HG02938 (cell line): ENCODE data around the gene THSD7B.
"Not testable (repeated sequence)": the region's sequence is repeated elsewhere in the genome, so short reads cannot be mapped to it uniquely, and the experiment has no call there.

Experiments used
- ATAC-seq: cut with Tn5 transposase; IDR thresholded peaks from one replicate; pipeline ENCODE4 v1.9.1; 2021; ENCODE audit warnings: mild to moderate bottlenecking, moderate library complexity; ENCODE audit not compliant: unreplicated experiment

THSD7B gene

DNA sequence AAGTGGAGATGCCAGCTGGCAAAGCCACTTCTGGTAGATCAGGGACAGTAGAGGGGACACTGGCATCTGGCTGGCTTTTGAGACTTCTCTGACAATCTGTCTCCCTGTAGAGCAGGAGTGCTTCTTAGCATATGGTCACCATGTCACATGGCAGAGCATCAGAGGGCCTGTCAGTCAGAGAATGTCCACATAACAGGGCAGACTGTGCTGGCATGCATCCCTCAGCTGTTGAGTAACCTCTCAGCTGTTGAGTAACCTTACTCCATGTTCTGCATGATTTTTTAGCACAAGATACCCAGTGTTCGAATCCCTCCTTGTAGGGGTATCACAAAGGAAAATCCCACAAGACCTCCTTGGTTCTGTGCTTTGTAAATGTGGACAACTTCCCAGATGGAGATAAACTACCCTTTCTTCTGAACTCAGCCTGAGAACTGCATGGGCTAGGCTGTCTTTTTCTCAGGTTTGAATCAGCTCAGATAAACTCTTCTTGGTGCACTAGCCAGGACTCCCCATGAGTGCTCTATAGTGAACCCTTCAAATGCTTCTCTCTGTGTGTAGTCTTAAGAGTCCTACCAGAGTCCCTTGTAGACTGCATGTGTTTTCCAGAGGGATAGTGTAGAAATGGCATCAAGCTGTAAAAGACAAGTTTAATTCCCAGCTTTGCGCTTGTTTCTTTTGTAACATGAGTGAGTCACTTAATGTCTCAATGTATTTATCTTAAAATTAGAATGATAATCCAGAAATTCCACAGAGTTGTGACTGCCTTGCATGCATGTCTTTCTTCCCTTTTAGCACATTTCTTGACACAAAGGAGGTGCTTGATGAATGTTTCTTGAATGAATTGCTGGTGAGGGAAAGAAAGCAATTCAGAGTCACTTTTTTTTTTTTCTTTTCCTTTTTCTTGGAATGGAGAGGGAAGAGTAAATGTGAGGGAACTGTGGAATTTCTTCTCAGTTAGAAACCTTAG lies 756.6 kb downstream of the THSD7B start:
- ATAC-seq, result no peak

DNA sequence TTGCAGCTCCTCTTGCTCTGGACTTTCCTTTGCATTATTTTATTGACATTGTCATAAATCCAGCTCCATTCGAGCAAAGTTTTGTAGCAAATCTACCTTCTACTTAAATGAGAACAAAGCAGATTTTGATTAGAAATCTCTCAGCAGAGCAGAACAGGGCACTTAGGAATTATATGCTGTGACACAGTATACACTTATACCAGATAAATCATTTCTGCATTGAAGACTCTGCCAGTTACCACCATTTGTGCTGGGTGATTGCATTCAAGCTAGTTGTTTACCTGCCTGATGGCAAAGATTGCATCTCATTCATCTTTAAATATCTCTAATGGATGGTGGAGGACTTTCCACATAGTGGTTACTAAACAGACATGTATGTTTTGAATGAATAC lies 757.3 kb downstream of the THSD7B start:
- no peak for ATAC-seq

DNA sequence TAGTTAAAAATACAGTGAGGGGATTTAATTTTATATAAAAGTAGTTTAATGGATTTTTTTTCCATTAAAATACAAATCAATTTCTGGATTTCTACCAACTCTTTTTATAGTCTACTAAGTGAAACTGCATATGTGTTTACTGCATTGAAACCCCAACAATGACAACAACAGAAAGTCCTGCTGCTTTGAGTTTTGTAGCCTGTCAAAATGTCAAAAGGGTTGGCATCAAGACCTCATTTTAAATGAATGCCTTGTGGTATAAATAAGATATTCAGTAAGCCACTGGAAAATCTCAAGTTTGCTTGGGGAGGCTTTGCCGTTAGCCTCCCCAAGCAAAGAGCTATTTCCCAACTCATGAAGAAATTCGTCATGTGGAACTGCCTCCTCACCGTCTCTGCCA lies 758.6 kb downstream of the THSD7B start:
- no peak for ATAC-seq

DNA sequence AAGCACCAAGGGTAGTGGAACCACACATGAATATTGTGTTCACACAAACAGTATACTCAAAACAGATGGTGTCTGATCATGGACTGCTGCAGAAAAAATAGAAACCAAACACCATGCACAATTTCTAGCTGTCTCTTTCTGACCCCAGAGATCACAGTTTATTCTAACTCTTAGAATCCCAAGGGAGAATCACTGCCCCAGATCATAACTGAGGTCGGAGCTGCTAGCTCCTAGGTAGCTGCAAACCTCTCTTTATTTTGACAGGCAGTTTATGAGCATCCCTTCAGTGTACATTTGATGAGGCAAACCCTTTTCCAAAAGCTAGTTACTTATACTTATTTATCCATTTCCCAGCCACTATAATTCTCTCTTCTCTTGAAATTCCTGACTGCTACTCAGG lies 759.8 kb downstream of the THSD7B start:
- no peak for ATAC-seq

DNA sequence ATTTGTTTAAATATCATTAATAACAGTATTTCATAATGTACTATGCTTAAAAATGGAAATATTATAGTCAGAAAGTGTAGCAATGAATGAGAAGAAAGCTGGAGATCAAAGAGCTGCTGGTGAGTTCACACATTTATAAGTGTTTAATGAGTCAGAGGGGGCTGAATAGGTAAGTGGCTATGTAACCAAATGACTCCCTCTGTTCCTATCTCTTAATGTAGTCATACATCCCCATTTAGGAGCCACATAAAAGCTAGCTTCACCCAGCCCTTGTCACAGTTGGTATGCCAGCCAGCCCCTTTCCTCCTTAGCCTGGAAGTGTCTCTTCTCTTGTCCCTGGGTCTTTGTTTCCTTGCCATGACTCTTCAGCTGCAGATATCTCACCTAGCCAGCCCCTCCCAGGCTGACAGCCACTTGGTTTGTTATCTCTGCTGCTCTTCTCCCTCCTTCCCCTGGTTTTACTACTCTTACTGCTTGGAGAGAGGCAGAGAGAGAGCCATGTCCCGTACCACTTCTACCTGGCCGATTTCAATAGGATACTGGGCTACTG lies 760.4 kb downstream of the THSD7B start:
- ATAC-seq, result no peak

DNA sequence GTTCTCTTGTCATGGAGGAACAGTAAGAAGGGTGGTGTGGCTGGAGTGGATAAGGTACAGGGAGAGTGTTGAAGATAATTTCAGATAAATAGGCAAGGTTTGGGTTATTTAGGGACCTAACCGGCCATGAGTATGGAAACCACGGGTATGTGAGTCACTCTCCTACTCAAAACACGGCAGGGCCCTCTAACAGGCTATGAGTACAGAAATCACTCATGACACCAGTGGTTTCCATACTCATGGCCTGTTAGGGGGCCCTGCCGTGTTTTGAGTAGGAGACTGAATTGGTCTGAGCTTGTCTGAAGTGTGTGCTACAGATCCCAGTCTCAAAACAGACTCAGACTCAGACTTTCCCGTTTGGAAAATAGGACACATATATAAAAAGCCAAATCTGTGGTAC lies 770.6 kb downstream of the THSD7B start:
- ATAC-seq, result no peak

DNA sequence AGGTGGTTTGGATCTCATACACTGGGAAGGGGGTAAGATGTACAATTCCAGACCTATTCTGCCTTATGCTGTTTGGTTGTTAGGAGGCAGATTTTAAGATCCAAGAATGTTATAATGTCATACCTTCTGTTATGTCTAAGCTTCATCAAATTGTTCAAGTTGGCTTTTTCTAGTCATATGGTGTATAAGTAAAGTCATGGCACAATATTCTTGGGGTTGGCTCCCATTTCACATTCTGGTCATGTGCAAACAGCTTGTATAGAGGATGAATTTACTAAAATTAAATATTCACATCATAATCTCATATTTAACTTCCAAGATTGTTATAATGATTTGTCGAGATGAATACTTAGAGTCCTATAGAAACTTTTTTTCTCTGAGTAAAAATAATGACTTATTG lies 774.0 kb downstream of the THSD7B start:
- ATAC-seq, result no peak

DNA sequence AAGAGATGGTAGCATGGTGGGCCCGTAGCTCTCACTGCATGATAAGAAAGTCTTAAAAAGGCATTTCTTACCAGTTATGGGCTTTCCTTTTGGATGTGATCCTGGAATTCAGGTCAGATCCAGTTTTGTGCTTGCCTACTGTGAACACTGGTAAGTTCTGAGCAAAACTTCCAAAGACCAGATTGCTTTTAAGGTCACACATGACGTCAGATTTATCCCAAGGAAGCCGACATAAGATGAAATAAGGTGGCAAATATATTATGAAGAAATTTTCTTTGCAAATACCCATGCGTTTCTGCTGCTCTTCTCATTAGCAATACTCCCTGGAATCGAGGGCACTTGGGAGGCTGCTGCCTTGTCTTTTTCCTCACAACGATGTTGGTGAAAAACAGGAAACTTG lies 782.5 kb downstream of the THSD7B start:
- no peak for ATAC-seq

DNA sequence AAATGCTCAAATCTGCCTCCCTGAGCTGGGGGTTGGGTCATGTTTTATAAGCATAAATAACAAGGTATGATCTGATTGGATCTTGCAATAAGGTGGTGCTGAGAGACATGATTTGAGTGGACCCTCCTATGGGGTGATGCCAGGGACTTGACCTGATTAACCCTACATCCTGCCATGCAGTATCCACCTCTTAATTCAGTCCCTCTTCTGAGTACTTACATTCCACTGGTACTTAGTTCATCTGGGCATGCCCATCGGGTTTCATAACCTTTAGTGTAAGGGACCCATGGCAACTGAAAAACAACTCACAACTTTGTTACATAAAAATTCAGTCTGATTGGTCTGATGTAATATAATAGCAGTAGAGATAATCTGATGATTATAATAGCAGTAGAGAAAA lies 801.0 kb downstream of the THSD7B start:
- no peak for ATAC-seq

DNA sequence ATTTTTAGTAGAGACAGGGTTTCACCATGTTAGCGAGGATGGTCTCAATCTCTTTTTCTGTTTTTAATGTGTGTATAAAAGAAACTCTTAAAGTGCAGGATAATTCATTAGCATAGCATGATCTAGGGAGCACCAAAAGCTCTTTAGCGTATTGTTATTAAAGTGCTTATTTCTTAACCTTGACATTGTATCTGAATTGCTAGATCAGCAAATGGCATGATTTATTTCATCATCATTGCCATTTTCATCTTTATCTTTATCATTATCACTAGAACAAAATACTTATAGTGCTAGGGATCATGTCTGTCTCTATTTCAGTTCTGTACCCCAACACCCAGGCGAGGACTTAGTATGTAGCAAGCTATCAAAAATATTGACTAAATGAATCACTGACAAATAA lies 805.1 kb downstream of the THSD7B start:
- ATAC-seq, result no peak

DNA sequence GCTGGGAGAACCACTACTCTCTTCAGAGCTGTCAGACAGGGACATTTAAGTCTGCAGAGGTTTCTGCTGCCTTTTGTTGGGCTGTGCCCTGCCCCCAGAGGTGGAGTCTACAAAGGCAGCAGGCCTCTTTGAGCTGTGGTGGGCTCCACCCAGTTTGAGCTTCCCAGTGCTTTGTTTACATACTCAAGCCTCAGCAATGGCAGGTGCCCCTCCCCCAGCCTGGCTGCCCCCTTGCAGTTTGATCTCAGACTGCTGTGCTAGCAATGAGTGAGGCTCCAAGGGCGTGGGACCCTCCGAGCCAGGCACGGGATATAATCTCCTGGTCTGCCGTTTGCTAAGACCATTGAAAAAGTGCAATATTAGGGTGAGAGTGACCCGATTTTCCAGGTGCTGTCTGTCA lies 822.5 kb downstream of the THSD7B start:
- not testable (repeated sequence) for ATAC-seq

DNA sequence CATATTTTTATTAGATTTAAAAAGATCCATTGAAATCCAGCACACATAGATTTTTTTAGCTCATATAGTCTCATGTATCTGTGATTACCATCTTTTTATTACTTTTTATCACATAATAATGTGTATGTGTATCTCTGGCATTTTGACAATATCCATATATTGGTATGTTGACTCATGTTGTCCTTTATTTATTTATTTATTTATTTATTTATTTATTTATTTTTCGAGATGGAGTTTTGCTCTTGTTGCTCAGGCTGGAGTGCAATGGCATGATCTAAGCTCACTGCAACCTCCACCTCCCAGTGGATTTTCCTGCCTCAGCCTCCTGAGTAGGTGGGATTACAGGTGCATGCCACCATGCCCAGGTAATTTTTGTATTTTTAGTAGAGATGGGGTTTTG lies 823.2 kb downstream of the THSD7B start:
- ATAC-seq, result not testable (repeated sequence)

DNA sequence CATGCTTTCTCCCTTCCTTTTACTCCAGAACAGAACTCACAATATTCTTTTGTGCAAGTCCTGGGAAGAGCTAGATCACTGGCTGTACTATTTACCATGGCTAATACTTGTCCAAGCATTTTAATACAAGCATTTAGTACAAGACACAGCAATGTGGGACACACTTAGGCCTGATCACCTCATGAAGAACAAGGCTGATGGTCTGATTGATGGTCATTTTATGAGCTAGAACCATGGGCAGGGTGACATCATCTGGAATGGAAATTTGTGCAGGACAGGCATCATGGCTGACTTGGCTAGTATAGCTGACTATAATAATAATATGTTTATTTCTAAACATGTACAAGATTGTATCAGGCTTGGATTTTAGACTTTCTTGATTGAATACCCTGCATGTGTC lies 824.8 kb downstream of the THSD7B start:
- ATAC-seq, result no peak

DNA sequence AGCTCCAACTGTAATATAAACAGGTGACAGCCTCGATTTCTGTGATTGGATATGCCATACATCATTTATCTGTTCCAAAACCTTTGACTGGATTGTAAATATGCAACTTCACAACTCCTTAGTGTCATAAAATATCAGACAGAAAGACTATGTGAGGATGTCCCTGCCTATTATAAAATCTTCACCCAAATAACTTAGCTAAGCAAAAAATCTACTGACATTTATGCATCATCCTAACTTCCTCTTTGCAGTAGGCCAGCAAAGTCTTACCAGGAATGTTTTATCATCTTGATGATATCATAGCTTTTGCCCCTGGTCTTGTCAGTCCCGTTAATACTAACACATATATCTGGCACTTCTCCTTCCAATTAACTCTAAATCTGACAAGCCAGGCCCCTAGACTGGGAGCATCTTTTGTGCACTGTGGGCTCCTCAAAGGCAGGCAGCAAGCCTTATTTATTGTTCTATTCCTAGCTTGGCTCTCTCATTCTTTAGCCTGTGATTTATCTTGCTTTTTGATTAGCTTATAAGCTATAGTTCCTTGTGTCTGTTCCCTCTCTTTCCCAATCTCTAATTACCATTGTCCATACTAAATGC lies 842.5 kb downstream of the THSD7B start:
- ATAC-seq, result no peak

DNA sequence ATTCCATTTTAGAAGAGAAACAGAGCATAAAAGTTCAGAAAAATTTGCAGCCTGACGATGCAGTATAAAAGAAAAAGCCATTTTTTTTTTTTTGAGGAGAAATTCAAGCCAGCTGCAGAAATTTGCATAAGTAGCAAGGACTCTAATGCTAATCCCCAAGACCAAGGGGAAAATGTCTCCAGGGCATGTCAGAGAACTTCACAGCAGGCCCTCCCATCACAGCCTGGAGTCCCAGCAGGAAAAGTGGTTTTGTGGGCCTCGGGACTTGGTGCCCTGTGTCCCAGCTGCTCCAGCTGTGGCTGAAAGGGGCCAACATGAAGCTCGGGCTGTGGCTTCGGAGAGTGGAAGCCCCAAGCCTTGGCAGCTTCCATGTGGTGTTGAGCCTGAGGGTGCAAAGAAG lies 873.6 kb downstream of the THSD7B start:
- ATAC-seq, result no peak

DNA sequence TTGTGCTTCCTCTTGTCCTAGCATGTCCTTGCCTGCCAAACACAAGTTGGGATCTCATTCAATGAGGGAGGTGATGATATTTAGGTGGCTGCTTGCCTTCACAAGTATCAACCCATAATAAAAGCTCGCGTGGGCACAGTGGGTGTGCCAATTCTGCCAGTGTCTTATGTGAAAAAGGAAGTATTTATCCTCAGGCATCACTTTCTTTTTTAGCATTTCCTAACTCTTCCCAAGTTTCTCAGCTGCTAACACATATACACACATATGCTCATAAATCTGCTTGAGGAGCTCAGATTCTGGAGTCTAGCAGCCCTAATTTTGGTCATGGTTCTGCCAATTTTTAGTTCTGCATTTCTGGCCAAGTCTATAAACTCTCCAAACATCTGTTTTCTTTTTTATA lies 879.4 kb downstream of the THSD7B start:
- no peak for ATAC-seq

DNA sequence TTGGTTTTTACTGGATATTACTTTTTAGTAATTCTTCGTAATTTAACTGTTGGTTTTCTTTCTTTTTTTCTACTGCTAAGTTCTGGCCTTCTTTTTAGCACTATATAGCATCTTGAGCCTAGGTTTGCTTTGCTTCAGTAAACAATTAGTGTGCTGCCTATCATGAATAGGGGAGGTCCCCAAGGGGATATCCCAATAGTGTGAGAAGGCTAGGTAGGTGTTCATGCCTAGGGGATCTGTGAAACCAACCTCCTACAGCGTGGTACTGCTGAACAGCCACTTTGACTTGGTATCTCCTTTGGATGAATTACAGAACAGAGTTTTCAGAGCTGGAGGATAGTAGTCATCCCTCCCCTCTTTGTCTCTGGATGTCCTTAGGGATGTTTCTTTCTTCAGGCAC lies 888.7 kb downstream of the THSD7B start:
- ATAC-seq, result no peak

DNA sequence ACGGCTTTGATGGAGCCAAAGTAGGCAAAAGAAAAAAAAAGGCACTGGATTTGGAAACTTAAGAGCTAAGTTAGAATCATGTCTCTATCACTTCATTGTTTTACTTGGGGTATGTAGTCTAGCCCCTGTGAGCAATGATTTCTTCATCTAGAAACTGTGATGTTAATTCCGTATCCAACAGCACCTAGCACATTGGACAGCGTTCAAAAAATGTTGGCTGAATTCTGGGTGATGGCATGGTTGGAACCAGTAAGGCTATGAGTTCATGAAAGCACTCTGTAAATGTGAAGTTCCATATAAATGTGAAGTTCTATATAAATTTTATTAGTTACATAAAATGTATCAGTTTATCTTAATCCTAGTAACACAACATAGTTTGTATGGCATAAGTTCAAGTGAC lies 890.5 kb downstream of the THSD7B start:
- no peak for ATAC-seq

DNA sequence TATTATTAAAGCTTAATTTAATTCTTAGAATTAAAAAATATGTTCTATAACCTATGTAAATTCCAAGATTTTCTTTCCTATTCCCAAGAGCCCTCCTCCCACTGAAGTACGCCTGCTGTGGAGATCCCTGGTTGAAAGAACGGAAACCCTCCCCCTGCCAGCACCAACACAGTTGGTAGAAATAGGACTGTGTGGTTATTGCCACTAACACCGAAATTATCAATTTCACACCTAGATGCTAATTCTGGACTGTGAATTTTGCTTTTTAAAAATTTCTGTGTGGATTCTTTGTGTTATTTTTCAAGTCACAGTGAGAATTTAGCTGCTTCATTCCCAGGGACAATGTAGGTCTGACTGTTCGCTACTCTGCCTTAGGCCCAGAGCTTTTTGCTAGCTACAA lies 893.1 kb downstream of the THSD7B start:
- no peak for ATAC-seq

DNA sequence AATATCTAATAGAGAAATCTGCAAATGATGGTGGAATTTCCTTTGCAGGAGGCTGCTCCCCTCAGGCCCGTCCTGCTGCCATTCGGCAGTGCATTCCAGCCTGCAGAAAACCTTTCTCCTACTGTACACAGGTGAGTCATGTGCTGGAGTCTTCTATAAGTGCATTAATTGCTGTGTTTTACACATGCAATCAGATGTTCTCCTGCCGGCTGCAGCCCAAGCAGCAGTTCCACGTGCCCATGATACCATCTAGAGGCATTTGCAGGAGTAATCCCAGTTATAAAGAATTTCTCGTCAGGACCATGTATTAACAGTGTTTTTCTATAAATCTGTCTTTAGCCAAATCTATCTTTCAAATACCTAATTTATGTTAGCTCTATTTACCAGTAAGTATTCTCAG lies 894.3 kb downstream of the THSD7B start:
- ATAC-seq, result no peak

DNA sequence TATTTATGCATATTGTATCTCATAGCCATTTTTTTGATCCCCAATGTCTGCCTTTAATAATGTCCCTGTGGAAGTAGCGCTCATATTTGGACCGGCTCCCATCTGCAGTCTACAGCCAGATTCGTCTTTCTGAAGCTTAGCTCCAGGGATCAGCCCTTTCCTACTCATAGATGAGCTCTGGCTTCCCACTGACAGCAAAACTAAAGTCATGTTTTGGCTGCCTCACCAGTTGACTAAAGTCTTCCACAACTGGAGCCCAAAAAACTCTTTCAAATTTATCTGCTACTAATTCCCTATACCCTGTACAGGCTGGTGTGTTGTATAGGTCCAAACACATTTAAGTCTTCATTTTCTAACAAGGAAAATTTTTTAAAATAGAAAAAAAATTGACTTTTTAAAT lies 904.8 kb downstream of the THSD7B start:
- ATAC-seq, result no peak

DNA sequence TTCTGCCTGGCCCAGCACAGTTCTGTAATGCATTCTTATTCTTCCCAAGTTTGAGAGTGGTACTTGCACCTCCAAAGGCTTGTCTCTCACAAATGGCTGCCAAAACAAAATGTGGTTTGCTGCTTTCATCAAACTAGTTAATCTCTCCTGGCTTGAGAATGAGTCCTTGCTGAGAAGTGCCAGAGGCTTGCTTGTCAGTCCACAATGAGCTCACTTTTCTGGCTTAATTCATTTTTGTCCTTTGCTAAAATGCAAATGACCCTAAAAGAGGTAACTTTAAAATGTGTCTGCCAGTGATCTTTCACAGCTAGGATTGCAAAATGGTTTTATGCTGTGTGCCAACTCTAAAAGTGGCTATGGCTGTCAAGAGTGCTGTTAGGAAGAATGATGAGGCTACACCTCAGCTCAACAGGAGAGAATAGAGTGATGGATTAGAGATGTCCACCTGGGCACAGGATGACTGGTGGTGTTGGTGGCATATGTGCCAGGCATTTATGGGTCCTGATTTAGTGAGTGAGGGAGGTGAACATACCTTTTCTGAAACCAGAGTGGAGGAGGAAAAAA lies 907.7 kb downstream of the THSD7B start:
- ATAC-seq, result no peak
